ENCODE measurements around the gene TBC1D16. TPM values are rescaled to one million over a fixed set of nuclear protein-coding genes. Genes with fewer than 3 reads are reported as not detected.
A peak's percentile ranks its signal among the peaks of the same experiment; 100 is the strongest.

Gene TBC1D16
- total RNA-seq, 1 donor = 37.8 TPM

DNA sequence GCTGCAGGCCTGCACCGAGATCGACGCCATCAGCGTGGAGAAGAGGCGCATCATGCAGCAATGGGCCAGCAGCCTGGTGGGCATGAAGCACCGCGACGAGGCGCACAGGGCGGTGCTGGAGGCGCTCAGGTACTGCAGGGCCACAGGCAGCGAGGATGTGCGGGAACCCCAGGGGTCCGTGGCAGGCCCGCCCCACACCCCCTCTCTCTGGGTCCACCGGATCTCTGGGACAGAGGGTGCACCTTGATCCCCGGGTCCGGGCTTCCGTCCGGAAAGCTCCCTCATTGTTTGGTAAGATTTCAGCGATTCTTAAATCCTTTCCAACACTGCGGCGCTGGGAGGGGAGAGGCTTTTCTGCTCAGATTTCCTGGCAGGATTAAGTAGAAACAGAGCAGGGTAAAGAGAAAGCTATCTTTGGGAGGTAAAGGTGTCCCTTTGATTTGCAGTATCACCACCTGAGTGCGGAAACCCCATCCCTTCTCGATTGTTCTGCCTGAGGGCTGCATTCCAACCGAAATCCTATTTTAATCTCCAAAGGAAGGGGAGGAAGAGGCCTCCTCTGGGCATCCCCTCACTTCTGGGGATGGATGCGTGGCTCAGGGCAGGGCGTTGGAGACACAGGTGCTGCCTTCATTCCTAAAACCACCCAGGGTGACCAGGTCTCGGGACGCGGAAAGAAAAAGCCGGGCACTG lies 30.0 kb upstream of the TBC1D16 start:
- TF ChIP-seq, protein P1, sequence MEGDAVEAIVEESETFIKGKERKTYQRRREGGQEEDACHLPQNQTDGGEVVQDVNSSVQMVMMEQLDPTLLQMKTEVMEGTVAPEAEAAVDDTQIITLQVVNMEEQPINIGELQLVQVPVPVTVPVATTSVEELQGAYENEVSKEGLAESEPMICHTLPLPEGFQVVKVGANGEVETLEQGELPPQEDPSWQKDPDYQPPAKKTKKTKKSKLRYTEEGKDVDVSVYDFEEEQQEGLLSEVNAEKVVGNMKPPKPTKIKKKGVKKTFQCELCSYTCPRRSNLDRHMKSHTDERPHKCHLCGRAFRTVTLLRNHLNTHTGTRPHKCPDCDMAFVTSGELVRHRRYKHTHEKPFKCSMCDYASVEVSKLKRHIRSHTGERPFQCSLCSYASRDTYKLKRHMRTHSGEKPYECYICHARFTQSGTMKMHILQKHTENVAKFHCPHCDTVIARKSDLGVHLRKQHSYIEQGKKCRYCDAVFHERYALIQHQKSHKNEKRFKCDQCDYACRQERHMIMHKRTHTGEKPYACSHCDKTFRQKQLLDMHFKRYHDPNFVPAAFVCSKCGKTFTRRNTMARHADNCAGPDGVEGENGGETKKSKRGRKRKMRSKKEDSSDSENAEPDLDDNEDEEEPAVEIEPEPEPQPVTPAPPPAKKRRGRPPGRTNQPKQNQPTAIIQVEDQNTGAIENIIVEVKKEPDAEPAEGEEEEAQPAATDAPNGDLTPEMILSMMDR (IDR thresholded peaks at IDR 0.05; ENCODE audit: insufficient read depth, low read length) = no peak
- H3K4me3 ChIP-seq (ENCODE audit: low read depth, low read length) = no peak overlapping the region
- DNase-seq (ENCODE audit: low read depth) = no peak

DNA sequence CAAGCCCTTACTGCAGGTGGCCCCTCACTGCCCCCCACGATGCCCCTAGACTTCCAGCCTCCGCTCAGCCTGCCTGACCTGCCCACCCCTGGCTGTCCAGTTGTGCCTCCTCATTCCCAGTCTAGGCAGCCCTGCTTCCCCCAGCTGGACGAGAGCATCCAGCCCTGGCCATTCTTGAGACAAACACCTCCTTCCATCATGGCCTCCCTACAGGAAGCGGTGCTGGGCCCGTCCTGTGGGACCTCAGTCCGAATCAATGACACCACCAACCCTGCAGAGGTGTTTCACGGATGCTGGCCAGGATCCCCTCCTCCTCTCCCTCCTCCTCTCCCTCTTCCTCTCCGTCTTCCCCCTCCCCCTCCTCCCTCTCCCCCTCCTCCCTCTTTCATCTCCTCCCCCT lies 29.0 kb upstream of the TBC1D16 start:
- DNase-seq (ENCODE audit: low read depth) = no peak

DNA sequence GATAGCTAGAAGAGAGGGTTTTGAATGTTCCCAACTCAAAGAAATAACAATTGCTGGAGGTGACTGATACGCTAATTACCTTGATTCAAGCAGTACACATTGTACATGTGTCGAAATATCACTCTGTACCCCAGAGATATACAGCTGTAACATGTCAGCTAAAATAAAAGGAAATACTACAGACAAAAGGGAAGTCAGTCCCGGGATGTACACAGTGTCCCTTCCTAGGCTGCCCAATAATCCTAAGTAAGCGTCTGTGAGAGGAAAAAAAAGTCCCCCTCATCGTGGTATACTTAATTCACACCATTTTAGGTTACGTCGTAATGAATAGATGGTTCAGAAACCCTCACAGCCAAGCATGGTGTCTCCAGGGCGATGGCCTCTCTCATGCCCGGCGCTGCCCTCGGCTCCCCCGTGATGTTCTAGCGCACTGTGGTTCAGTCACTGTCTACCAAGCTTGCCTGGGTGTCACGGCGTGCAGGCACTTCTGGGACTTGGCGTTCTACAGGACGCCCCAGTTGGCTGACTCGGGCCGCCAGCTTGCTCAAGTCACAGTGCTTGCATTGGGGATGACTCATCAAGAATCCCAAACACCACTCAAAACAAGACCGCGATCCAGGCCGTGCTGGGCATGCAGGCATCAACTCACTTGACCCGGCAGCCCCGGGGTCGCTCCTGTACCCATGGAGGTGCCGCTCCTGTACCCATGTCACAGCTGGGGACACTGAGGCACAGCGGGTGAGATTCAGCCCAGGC lies 28.3 kb upstream of the TBC1D16 start:
- peak; percentile 38 for DNase-seq (ENCODE audit: low read depth)
- no peak overlapping the region for H3K4me3 ChIP-seq (ENCODE audit: low read depth, low read length)
- TF ChIP-seq, protein P1 (IDR thresholded peaks at IDR 0.05; ENCODE audit: insufficient read depth, low read length) = no peak

More for the DNA sequence above, 29.0 kb upstream of the TBC1D16 start:
- no peak overlapping the region for H3K4me3 ChIP-seq (ENCODE audit: low read depth, low read length)
- TF ChIP-seq, protein P1 (IDR thresholded peaks at IDR 0.05; ENCODE audit: insufficient read depth, low read length) = no peak

DNA sequence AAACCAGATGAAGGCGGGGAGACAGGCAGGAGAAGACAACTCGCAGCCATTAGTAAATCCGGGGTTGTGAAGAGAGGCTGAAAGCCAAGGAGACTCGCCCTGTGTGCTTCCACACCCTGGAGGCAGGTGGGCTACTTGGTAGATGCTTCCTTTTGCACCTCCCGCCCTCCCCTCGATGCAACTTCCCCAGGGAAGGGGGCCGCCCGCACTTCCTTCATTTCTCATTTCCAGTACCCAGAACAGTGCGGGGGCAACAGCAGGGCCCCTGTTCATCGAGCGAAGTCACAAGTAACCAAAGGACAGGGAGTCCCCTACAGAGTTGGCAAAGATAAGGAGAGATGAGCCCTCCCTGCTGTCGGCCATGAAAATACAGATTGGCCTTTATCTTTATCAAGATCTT lies 25.7 kb upstream of the TBC1D16 start:
- TF ChIP-seq, protein P1 (IDR thresholded peaks at IDR 0.05; ENCODE audit: insufficient read depth, low read length) = no peak
- DNase-seq (ENCODE audit: low read depth) = no peak
- no peak overlapping the region for H3K4me3 ChIP-seq (ENCODE audit: low read depth, low read length)

DNA sequence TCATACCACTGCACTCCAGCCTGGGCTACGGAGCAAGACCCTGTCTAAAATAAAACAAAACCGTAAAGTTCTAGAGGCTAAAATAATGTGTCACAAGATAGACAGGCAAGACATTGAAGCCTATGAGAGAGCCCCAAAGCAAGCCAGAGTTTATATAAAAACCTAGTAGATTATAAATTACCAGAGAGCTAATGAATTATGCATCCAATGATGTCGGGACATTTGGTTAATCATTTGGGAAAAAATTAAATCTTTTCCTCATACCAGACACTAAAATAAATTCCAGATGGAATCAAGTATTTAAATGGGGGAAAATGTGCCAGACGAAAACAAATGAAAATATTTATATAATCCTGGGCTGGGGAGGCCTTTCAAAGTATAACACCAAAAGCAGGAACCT lies 25.0 kb upstream of the TBC1D16 start:
- TF ChIP-seq, protein P1 (IDR thresholded peaks at IDR 0.05; ENCODE audit: insufficient read depth, low read length) = no peak
- DNase-seq (ENCODE audit: low read depth) = no peak
- no peak overlapping the region for H3K4me3 ChIP-seq (ENCODE audit: low read depth, low read length)

DNA sequence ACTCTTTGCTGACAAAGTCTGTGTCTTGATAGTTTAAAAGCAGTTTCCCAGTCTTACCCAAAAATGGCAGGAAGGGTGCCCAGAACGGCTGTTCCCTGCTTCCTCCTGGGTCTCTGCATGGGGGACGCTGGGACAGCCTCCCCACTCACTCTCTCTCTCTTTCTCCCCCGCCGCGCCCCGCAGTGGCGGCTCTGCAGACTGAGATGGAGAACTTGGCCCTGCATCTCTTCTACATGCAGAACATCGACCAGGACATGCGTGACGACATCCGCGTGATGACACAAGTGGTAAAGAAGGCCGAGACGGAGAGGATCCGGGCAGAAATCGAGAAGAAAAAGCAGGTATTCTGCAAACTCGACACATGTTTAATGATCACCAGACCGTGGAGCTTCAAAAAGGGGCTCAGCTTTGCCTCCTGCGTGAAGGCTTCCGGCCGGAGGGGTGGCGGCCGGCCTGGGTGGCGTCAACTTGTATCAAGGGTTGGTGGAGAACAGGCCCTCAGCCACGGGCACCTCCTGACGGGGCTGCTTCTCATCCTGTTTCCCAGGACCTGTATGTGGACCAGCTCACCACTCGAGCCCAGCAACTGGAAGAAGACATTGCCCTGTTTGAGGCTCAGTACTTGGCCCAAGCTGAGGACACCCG lies 22.8 kb upstream of the TBC1D16 start:
- H3K4me3 ChIP-seq (ENCODE audit: low read depth, low read length) = no peak overlapping the region
- no peak for DNase-seq (ENCODE audit: low read depth)
- TF ChIP-seq, protein P1 (IDR thresholded peaks at IDR 0.05; ENCODE audit: insufficient read depth, low read length) = no peak

Data from fibroblast of the aortic adventitia (primary cell).